HG02759 (cell line): ENCODE measurements around the gene TRPM6.

Experiments used
- ATAC-seq: cut with Tn5 transposase; IDR thresholded peaks from one replicate; pipeline ENCODE4 v1.9.1; 2021; ENCODE audit warnings: mild to moderate bottlenecking, moderate library complexity; ENCODE audit not compliant: unreplicated experiment

The TRPM6 gene

GRCh38 chr9:74726581-74726980, 161.1 kb downstream of the TRPM6 start:
- ATAC-seq: no peak

- ATAC-seq: no peak
Measured at GRCh38 chr9:74724317-74724716, 163.4 kb downstream of the TRPM6 start.

GRCh38 chr9:74721696-74722660, 165.7 kb downstream of the TRPM6 start:
- no peak for ATAC-seq

GRCh38 chr9:74719306-74719705, 168.4 kb downstream of the TRPM6 start:
- no peak for ATAC-seq

- ATAC-seq: no peak
Measured at GRCh38 chr9:74718709-74719108, 169.0 kb downstream of the TRPM6 start.

- no peak for ATAC-seq
Measured at GRCh38 chr9:74711341-74711740, 176.4 kb downstream of the TRPM6 start.

- no peak for ATAC-seq
Measured at GRCh38 chr9:74697535-74697934, 190.2 kb downstream of the TRPM6 start.

- ATAC-seq: no peak
Measured at GRCh38 chr9:74696520-74696919, 191.2 kb downstream of the TRPM6 start.

- ATAC-seq: no peak
Measured at GRCh38 chr9:74691058-74691457, 196.7 kb downstream of the TRPM6 start.

- ATAC-seq: no peak
Measured at GRCh38 chr9:74683322-74683721, 204.4 kb downstream of the TRPM6 start.

GRCh38 chr9:74681906-74682305, 205.8 kb downstream of the TRPM6 start:
- ATAC-seq: no peak

- ATAC-seq: no peak
Measured at GRCh38 chr9:74674077-74674476, 213.6 kb downstream of the TRPM6 start.
